Stimulated activated CD4-positive, alpha-beta T cell treated with anti-CD3 and anti-CD28 coated beads, Interleukin-1b, Interleukin-23, amount 100 ng/mL, for 48 hours (primary cell): ENCODE measurements around the gene ZMYND8.
A peak's percentile ranks its signal among the peaks of the same experiment; 100 is the strongest.
"Not testable (repeated sequence)": the region's sequence is repeated elsewhere in the genome, so short reads cannot be mapped to it uniquely, and the experiment has no call there.

Source experiments
- DNase-seq: peaks from one replicate; pipeline ENCODE4 v3.0.0-alpha.2; 2020

Gene ZMYND8

DNA sequence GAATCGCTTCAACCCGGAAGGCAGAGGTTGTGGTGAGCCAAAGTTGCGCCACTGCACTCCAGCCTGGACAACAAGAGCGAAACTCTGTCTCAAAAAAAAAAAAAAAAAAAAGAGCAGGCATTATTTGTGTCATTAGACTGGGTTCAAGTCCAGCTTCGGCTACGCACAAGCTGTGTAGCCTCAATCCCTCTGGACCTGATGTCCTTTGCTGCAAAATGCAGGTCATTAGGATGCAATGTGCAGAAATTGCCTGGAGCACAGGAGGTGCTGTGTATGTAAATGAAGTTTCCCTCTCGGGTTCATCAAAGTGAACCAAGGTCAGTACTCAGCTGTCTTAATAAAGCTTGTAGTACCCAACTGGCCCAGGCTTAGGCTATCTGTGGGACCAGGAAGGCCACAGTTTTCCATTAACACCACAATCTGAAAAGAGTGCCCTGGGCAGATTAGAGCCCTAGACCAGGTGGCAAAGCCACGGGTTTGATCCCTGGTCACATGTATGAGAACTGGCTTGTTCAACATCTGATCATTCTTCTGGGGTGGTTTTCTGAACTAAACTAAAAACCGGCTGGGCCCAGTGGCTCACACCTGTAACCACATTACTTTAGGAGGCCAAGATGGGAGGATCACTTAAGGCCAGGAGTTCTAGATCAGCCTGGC, 155.3 kb downstream of the ZMYND8 start:
- DNase-seq, result no peak

GRCh38 chr20:47198996-47199552, 157.4 kb downstream of the ZMYND8 start:
- DNase-seq, result no peak

GRCh38 chr20:47198254-47198671, 158.2 kb downstream of the ZMYND8 start:
- peak; percentile 72 for DNase-seq

GRCh38 chr20:47196091-47197081, 160.1 kb downstream of the ZMYND8 start:
- DNase-seq, result peak; percentile 80

DNA sequence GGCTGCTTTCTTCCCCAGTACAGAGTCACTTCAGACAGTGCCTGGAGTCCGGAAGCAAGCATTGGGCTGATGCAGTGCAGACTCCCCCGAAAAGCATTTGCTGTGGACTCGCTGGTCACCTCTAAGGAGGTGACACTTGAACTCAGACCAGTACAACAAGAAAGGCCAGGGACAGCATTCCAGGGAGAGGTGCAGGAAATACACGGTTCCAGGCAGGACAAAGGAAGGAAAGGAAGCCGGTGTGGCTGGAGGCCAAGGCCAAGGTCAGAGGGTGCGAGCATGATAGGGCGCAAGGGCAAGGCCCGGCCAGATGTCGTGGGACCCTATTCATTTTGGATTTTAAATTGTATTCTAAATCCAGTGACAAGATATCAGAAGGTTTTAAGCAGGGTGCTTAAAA, 160.9 kb downstream of the ZMYND8 start:
- DNase-seq, result no peak

DNA sequence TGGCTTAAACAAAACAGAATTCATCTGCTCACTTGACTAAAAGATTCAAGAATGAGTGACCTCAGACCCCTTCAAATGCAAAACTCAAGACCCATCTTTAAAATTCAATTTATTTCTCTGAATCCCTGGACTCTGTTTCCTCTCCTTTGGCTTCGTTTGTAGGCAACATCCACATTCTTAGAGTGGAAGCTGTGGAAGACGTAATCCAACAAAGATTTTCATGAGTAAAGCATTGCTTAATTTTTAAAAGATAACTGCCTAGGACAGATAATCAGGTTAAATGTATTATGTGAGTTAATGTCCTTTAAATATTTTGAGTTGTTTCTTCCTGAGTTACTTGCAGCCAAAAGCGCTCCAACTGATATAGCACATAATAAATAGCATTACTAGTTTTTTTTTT, 164.5 kb downstream of the ZMYND8 start:
- DNase-seq, result no peak

DNA sequence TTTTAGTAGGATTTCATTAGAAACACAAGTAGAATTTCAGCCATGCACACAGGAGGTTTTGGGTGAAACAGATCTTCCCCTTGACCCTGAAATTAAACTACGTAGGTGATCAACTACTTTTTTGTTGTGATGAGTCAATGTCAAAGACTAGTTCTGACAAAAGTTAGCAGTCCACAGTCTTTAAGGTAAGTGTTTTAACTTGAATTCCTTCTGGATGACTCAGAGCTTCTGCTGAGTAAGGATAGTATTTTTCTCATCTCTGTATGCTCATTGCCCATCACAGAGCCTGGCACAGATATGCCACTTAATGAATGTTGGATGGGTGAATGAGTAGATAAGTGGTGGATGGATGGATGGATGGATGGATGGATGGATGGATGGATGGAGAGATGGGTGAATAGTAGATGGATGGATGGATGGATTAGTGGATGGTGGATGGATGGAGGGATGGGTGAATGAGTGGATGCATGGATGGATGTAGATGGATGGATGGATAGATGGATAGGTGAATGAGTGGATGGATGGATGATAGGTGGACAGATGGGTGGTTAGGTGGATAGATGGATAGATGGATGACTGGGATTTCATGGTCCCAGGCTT, 165.3 kb downstream of the ZMYND8 start:
- DNase-seq, result no peak

- no peak for DNase-seq
These were observed 167.4 kb downstream of the ZMYND8 start for GRCh38 chr20:47189060-47189459.

DNA sequence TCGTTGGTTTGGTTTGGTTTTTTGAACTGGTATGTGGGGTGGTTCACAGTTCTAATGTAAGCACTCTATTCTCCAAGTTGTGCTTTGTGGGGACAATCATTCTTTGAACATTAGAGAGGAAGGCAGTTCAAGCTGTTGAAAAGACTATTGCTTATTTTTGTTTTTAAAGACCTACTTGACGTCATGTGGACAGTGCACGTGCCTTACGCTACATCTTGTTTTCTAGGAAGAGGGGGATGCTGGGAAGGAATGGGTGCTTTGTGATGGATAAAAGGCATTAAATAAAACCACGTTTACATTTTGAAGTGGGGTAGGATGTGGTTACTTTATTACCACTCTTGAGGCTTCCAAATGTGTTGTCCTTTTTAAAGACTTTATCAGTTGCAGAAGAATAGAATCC, 168.0 kb downstream of the ZMYND8 start:
- DNase-seq, result no peak

- DNase-seq, result no peak
These were observed 168.9 kb downstream of the ZMYND8 start for GRCh38 chr20:47187450-47188195.

GRCh38 chr20:47183367-47183766, 173.1 kb downstream of the ZMYND8 start:
- no peak for DNase-seq

- DNase-seq, result peak; percentile 28
These were observed 175.2 kb downstream of the ZMYND8 start for GRCh38 chr20:47181056-47181862.

- DNase-seq, result no peak
These were observed 177.2 kb downstream of the ZMYND8 start for GRCh38 chr20:47179267-47179666.

GRCh38 chr20:47178851-47179250, 177.6 kb downstream of the ZMYND8 start:
- no peak for DNase-seq

GRCh38 chr20:47178277-47178676, 178.2 kb downstream of the ZMYND8 start:
- no peak for DNase-seq

DNA sequence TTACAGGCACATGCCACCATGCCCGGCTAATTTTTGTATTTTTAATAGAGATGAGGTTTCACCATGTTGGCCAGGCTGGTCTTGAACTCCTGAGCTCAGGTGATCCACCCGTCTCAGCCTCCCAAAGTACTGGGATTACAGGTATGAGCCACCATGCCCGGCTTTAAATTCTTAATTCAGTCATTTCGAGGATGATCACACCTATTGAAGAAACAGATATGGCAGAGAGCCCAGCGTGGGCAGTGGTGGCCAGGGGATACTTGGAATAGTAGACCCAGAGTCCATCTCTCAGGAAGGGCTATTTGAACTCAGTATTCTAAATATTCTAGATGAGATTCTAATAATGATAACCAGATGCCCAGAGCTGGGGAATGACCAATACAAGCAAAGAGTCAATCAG, 180.3 kb downstream of the ZMYND8 start:
- DNase-seq, result not testable (repeated sequence)

DNA sequence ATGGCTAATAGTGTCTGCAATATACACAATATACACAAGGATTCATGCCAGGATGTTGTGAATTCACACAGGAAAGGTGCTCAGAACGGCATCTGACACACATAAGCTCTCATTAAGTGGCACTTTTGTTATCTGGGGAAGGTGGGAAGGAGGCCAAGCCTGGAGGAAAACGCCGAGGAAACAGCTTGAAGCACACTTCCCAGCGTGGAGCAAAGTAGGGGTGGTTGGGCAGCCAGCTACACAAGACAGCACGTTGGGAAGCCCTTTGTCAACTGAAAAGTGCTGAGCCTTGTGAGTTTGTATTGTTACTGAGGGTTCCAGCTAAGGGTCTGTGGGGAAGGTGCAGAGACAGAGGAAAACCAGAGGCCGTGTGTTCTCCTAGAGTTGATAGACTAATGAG, 181.0 kb downstream of the ZMYND8 start:
- DNase-seq, result no peak

- no peak for DNase-seq
These were observed 181.8 kb downstream of the ZMYND8 start for GRCh38 chr20:47174456-47175243.

GRCh38 chr20:47173596-47174216, 182.8 kb downstream of the ZMYND8 start:
- DNase-seq, result no peak

GRCh38 chr20:47172579-47172978, 183.9 kb downstream of the ZMYND8 start:
- DNase-seq, result no peak
